Vagina (tissue), 2 donors: ENCODE data around the gene HEXIM1.

Source experiments
- CTCF ChIP-seq, 3 experiments: fragments of 450-650 bp in 2 of 3; fragments of 200-600 bp in 1 of 3; sonication (generic) in 1 of 3; IDR thresholded peaks; one replicate each; pipeline ENCODE4 v1.5.1; 2017 to 2019; ENCODE audit warnings: antibody characterized with exemption in 3 of 3, mild to moderate bottlenecking in 2 of 3, moderate library complexity in 2 of 3
- POLR2A ChIP-seq, 2 donors: fragments of 450-650 bp; IDR thresholded peaks; one replicate each; pipeline ENCODE4 v1.6.1; 2017; ENCODE audit warnings: antibody characterized with exemption in 2 of 2, mild to moderate bottlenecking in 2 of 2, moderate library complexity in 2 of 2
- POLR2AphosphoS5 ChIP-seq, 2 donors: sonication (generic); formaldehyde crosslinking; IDR thresholded peaks; one replicate each; pipeline ENCODE4 v1.9.0; 2017; ENCODE audit warnings: antibody characterized with exemption in 2 of 2, mild to moderate bottlenecking in 2 of 2, low read depth in 1 of 2; ENCODE audit not compliant: insufficient read depth in 1 of 2

DNA sequence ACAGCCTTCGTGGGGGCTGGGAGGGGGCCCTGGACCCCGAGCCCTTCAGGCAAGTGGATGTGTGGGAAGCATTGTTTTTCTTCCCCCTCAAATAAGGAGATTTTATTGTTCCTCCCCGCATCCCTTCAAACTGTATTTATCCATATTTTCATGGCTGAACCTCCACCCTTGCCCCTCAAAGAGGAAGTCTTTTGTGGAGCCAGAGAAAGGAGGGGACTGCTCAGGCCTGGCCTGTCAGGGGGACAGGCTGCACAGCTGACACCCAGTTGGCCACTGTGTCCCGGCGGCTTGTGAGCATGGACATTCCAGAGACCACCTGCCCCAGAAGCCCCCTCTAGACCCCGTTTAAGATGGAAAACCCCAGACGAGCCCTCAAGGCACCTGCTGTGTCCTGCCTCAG is 29.3 kb downstream of the HEXIM1 start:
- no peak for TF ChIP-seq CTCF (IDR thresholded peaks at IDR 0.05)
- no peak for TF ChIP-seq POLR2A (IDR thresholded peaks at IDR 0.05)
- TF ChIP-seq POLR2AphosphoS5 (IDR thresholded peaks at IDR 0.05; ENCODE audit: insufficient read depth in 1 of 2, low read depth in 1 of 2): no peak
